ENCODE results near the gene PIN4.
A peak's percentile ranks its signal among the peaks of the same experiment; 100 is the strongest.
"Not testable (repeated sequence)": the region's sequence is repeated elsewhere in the genome, so short reads cannot be mapped to it uniquely, and the experiment has no call there.

The PIN4 gene

DNA sequence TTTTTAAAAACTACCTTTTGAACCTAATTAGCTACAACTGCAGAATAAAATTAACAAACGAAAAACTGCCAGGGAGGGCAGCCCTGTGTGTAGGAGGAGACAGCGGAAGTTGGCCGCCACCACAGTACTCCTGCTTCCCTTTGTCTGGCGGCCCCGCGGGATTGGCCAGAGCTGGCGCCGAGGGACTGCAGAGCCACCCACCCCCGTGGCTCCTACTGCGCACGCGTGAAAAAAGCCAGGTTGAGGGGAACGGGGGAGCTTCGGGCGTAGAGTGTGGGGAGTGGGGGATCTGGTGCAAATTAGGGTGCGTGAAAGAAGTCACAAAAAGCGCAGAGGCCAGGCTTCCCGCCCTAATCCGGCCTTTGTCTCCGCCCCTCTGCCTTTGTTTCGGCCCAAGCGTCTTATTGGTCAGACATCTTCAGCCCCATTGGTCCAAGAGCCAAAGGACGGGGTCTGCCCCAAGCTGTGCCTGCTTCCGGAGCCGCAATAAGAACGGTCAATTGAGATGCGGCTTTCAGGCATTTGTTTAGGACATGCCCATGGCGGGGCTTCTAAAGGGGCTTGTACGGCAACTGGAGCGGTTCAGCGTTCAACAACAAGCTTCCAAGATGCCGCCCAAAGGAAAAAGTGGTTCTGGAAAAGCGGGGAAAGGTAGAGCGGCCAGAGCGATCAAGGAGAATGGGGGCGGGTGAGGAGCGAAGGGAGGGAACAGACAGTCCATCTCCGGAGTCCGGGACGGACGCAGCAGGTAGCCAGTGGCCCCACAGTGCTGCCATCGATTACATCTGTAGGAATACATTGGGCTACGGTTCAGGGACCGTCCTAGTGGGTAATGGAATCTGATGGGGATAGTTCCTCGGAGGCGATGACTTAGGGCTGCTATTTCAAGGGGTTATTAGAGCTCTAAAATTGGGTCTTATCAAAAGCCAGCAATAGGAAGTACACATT, at the start of gene PIN4:
PIN4 (plus strand) TSS at position 580 of the 948 bp plus-strand sequence; CDS start at position 609, 29 bp downstream.
- DNase-seq: peak; percentile 85

DNA sequence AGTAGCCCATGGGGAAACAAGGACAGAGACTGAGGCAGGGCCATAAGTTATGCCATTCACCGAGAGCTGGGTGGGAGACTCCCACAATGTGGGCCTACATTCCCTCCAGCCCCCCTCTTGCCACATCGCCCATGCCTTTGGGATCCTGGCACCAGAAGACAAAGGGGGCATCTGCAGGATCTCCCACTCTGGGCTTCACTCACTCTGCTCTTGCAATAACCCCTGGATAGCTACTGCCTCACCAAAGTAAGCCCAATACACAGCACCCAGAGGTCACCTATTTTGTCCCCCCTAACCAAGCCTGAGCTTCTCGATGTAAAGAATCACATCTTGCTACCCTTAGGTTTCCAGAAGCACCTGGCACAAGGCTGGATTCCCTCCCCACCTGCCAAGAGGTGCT, 49.1 kb upstream of the PIN4 start:
- no peak for DNase-seq

DNA sequence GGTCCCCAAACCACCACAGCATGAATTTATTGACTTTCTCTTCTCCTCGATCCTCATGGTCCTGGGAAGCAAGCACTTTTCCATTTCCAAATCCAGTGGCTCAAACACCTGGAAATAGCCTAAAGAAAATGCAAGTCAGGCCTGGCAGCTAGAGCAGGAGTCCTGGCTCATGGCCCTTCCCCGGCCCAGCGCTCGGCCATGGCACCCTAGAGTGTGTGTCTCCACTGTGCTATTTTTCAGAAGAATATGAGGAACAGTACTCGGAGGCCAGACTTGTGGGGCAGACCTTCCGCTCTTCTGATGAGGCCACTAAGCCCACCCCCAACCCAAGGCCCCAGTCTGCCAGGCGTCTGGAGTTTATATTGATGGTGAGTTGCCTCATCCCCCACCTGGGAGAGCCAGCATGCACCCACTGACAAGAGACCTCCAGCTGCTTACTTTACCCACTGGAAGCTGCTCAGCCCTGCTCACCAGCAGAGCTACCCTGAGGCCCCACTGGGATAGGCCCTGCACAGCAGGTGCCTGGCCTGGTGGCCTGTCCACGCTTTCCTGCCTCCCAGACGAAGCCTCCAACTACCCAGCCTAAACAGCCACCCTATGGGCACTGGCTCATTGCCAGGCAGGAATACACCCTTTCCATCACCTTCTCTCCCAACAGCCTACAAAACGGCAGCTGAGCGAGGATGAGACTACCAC, 47.6 kb upstream of the PIN4 start:
- DNase-seq: no peak

DNA sequence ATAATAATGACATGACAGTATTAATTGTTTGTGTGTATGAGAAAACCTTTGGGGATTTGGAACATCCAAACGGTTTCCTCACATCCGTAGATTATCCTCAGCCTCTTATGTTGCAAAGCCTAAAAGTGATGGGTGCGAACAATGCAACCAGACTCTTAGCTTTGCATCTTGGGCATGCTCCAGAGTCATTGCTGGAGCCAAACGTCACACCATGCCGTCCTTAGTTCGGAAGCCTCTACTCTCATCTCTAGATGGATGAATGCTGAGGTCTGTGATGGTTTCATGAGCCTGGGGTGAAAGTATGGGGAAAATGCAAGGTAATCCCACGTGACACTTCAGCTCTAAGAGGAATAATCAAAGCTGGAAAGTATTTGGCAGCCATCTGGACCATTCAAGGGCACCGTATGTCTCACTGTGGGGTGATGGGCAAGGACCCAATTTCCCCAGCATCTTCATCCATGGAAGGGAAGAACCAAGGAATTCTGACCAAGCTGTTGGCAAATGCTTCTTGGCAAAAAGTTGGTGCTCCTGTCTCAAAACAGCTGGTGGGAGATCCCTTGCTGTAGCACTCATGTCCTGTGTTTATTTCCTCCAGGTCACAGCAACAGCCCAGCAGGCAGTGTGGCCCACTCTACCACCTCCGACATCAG, 43.6 kb upstream of the PIN4 start:
- no peak for DNase-seq

DNA sequence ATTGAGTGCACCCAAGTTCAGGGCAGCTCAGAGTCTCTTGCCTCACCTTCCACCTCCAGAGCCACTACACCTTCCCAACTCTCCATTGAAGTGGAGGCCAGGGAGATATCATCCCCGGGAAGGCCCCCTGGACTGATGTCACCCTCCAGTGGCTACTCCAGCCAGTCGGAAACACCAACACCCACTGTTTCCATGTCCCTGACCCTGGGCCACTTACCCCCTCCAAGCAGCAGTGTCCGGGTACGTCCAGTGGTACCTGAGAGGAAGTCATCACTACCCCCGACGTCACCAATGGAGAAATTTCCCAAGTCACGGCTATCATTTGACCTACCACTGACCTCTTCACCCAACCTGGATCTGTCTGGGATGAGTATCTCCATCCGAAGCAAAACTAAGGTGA, 42.0 kb upstream of the PIN4 start:
- DNase-seq: no peak

DNA sequence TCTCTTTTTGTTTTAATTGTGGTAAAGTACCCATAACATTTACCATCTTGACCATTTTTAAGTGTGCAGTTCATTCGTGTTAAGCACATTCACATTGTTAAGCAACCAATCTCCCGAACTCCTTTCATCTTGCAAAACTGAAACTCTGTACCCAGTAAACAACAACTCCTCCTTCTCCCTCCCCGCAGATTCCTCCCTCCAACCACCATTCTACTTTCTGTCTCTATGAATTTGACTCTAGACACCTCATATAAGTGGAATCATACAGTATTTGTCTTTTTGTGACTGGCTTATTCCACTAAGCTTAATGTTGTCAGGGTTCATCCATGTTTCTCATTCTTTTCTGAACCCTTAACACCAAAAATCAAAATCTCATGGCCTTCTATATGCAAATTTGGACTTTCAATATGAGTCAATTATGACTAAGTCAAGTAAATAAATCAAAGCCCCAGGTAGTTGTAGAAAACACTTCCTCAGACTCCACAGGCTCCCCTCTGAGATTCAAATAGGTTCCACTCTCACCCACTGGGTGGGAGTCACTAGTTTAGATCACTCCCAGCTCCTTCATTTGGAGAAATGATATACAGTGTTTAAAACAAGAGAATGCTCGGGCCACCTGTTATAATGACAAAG, 40.1 kb upstream of the PIN4 start:
- no peak for DNase-seq

DNA sequence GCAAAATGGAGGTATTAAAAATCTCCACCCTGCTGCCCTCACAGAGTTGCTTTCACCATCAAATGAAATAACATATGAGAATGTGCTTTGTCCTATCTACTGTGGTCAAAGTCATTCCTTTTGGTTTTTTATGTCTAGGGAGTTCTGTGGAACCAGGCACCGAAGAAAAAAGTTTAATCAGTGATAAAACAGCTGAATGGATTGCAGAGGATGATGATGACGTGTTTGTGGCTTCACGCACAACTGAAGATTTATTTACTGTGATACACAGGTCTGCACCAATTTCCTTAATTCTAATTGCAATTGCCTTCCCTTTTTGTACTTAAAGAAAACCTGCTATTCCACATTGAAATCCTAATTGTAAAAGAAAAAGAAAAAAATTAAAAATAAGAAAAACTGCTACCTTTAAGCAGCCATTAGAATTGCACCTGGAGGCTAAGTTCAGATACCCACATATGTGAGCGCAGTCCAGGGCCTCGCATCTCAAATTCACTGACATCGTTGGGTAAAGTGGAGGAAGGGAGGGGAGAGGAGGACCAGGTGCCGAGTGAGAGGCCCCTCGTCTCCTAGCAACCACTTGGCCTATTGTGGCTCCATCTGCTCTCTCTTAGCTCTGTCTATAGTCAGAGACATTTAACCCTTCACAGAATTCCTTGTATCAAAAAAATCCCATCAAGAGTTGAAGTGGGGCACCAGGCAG, 39.3 kb upstream of the PIN4 start:
- DNase-seq: no peak

DNA sequence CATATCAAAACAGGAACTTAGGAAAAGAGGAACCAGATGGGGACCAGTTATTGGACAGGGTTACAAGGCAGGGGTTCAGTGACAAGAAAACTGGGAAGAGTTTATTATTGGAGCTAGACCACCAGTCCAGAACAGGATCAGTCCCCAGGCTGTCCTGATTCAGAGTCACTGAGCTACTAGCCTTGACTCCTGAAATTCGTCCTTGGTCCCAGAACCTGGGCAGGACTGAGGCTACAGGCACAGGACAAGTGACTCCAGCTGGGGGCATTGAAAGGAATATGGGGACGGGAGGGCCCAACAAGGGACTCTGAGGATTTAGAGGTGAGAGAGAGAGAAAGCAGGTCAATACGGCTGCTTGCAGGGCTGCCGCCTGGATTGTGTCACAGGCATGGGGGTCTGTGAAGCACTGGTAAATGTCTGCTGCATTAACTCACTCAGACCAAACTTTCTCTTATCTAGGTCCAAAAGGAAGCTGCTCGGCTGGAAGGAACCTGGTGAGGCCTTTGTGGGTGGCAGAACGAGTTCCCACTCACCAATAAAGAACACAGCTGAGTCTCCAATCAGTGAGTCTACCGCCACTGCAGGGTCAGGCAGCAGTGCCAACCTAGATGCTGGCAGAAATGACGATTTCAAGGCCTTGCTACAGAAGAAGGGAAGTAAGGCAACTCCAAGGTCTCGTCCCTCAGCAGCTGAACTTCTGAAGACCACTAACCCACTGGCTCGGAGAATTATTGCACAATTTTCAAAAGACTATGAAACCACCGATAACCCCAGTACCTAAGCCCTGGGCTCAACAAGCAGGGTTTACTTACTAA, 38.6 kb upstream of the PIN4 start:
- no peak for DNase-seq

DNA sequence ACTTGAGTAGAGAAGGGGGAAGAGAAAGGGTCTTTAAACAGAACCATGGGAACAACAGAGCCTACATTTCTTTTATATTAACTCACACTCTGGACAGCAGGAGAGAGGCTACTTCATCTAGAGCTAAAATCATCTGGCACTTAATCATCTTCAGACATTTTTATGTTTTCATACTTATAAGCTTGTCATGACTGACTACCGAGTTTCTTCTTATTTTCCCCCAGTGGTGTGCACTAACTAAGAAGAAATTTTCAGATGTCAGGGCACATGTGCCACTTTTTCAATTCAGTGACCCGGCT, 38.0 kb upstream of the PIN4 start:
- no peak for DNase-seq

DNA sequence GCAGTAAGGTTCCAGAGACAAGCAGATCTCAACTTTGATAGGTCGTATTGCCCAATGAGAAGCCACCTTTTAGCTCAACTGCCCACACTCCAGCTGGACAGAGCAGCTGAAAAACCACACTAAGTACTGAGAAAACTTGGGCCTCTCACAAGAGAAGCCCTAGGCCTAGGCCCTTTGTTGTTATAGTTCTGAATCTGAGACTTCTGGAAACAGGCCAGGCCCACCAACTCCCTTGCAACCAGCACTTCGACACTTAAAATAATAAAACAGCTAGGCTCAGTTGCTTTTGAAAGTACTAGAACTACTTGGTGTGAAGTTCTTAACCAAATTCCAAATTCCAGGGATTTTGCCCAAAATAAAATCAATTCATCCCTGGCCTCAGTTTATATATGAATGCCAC, 36.4 kb upstream of the PIN4 start:
- no peak for DNase-seq

DNA sequence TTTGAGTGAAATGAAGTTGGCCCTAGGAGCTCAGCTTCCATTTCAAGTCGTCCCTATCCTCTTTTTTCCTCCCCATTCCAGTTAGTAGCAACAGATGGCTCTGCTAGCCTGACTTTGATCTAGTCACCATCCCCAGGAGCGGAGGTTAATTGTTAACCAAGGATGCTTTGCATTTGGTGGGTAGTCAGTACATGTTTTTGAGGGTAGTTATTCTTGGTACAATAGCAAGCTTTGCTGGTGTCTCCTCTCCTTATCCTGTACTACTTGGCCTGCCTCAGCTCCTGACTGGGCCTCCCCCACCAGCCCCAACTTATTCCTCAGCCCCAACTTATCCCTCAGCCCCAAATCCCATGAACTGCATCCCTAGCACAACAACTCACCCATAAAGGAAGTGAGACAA, 35.0 kb upstream of the PIN4 start:
- DNase-seq: no peak

DNA sequence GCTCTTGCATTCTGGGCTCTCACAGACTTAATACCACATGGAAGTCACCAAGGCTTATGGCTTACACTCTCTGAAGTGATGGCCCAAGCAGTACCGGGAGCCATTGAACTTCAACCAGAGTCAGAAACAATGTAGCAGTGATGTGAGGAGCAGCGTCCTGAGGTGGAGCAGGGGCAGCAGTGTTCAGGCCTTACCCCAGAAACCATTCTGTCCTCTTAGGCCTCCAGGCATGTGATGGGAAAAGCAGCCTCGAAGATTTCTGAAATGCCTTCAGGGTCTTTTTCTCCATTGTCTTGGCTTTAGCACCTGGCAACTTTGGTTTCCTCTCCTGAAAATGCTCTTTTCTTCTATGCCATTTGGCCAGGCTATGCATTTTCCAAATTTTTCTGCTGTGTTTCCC, 22.8 kb upstream of the PIN4 start:
- DNase-seq: no peak

DNA sequence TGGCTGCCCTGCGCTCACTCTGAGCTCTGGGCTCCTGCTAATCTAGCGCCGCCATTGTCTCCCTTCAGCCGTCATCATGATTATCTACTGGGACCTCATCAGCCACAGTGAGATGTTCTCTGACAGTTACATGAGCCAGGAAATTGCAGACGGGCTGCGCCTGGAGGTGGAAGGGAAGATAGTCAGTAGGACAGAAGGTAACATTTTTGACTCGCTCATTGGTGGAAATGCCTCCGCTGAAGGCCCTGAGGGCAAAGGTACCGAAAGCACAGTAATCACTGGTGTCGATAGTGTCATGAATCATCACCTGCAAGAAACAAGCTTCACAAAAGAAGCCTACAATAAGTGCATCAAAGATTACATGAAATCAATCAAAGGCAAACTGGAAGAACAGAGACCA, 21.8 kb upstream of the PIN4 start:
- no peak for DNase-seq

DNA sequence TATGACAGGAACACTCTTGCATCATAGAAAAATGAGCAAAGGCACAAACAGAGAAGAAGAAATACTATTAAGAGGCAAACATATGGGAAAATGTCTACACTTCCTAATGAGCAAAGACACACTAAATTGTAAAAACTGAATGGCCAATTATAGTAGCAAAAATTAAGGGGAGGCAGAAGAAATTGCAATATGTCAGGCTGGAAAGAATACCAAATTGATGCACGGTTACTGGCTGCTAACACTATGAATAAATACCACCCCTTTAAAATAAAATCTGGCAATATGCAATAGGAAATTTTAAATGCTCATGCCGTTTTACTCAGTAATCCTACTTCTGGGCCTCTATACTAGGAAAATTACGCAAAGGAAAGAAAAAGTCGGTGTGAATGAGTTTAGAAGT, 16.0 kb upstream of the PIN4 start:
- no peak for DNase-seq

DNA sequence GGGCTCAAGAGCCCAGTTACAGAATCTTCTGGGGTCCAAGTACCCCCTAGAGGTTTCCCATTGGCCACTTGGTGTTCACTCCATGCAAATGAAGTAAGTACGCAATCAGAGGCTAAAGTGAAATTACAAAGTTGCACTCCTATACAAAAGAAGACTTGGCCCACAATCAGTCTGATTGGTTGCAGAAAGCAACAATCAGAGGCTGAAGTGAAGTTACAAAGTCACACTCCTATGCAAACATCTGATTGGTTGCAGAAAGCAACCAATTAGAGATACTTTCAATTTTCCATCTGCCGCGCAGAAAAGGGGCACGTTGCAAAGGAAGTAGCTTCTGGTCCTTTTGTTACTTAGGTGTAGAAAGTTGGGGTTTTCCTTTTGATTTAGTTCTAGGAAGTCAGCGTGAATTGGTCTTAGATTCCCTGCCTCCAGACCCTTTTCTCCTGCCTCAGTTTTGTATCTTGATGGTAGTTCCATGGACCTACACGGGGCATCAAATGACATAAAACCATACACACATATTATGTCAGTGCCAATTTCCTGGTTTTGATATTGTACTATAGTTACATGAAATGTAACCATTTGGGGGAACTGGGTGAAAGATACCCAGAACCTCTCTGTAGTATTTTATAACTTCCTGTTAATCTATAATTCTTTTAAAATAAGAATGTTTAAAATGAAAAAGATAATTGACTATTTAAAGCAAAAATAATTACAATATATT, 12.4 kb upstream of the PIN4 start:
- DNase-seq: peak; percentile 45

DNA sequence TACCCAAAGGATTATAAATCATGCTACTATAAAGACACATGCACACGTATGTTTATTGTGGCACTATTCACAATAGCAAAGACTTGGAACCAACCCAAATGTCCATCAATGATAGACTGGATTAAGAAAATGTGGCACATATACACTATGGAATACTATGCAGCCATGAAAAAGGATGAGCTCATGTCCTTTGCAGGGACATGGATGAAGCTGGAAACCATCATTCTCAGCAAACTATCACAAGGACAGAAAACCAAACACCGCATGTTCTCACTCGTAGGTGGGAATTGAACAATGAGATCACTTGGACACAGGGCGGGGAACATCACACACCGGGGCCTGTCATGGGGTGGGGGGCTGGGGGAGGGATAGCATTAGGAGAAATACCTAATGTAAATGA, 5.3 kb upstream of the PIN4 start:
- DNase-seq: not testable (repeated sequence)

DNA sequence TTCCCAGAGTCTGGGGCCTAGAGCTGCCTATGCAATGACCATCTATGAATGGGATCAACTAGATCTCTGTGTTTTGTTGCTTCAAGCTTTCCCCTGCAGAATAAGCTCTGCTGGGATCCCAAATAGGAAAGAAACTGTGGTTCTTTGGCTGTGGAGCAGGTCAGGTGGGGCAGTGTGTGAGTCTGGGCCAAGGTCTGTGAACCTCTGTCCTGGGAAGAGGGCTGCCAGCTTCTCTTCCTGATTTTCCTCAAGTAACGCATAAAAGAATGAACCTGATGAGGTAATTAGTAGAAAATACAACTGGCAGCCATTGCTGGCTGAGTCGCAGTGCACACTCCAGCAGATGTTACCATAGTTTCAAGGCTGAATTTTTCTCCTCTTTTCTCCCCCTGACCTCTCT, 4.6 kb upstream of the PIN4 start:
- DNase-seq: no peak

DNA sequence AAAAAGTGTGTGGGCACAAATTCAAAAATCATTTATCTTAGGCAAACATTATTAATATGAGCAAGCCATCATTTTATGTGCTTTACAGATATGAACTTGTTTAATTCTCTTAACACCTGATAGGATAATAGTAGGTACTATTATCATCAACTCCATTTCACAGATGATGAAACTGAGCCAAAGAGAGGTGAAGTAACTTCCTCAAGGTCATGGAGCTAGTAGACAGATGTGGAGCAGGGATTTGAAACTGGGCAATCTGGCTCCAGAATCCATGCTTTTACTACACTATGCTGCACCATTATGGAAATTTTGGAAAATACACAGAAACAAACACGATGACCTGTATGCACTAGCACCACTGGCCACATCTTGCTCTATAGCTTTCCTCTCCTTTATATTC, 1.0 kb upstream of the PIN4 start:
- DNase-seq: no peak

DNA sequence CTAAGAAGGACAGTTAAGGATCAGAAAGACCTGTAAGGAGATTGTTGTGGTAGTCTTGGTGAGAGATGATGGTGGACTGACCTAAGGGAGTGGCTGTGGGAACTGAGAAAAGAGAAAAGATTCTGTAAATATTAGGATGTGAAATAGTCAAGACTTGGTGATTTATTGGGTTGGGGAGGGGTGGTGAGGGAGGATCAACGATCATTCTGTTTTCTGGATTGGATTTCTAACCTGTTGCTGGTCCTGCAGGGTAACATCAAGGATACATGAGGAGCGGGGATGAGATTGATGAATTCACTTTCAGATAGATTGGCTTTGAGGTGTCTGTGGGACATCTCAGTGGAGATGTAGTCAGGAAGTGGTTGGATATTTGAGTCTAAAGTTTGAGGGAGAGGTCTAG, 1.4 kb downstream of the PIN4 start:
- no peak for DNase-seq

DNA sequence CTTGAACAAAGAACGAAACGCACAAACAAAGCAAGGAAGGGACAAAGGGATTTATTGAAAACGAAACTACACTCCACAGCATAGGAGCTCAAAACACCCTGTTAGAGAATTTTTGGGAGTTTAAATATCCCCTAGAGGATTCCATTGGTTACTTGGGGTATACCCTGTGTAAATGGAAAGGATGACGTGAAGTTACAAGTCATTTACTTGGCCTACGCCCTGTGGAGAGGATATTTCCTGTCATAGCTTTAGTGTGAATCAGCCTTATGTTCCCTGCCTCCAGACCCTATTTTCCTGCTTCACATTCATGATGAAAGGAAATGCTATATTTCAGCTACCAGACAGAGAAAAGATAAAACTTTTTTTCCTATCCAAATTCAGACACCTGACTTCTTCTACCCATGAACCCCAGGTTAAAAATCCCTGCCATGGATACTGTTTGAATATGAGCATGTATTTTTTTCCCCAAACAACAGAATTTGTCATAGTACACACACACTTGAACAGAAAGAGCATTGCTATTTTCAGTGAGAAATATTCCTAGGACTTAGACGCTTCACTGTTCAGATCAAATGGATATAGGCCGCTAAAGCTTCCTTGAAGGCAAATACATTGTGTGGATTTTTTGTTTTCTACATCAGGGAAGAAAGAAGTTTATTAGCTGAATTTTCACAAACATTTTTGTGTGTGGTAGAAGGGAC, 20.4 kb downstream of the PIN4 start:
- no peak for DNase-seq
